Subcutaneous adipose tissue (tissue), 4 donors: Measurements from ENCODE around the gene SELE. TPM values are rescaled to one million over a fixed set of nuclear protein-coding genes. Genes with fewer than 3 reads are reported as not detected.

Experiments used
- total RNA-seq, 4 donors: library from RNA; depleted of rRNA; stranded (reverse); fragments of >200 nt; gene quantifications; one replicate each; pipeline ENCODE4 v1.1.0, GENCODE V29; 2016
- TF ChIP-seq, protein P1 (sequence below): fragments of 450-650 bp; IDR thresholded peaks from one replicate; pipeline ENCODE4 v1.5.1; 2016; ENCODE audit warnings: low read depth, mild to moderate bottlenecking, control low read depth, antibody characterized with exemption, moderate library complexity

SELE gene
- total RNA-seq, 4 donors from 2014 or later: 0.19 to 1.8 (median 0.33) TPM; not detected in 1

DNA sequence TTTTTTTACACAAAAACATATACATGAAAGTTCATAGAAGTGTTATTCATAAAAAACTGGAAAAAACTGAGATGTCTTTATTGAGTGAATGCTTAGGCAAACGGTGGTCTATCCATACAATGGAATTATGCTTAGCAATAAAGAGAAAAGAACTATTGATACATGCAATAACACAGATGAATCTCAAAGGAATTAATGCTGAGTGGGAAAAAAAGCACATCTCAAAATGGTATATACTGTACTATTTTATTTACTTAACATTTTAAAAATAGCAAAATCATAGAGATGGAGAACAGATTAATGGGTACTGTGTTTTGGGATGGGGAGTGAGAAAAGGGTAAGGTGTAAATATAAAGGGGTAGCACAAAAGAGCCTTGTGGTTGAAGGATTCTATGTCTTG, 31.0 kb upstream of the SELE start:
- TF ChIP-seq, protein P1, sequence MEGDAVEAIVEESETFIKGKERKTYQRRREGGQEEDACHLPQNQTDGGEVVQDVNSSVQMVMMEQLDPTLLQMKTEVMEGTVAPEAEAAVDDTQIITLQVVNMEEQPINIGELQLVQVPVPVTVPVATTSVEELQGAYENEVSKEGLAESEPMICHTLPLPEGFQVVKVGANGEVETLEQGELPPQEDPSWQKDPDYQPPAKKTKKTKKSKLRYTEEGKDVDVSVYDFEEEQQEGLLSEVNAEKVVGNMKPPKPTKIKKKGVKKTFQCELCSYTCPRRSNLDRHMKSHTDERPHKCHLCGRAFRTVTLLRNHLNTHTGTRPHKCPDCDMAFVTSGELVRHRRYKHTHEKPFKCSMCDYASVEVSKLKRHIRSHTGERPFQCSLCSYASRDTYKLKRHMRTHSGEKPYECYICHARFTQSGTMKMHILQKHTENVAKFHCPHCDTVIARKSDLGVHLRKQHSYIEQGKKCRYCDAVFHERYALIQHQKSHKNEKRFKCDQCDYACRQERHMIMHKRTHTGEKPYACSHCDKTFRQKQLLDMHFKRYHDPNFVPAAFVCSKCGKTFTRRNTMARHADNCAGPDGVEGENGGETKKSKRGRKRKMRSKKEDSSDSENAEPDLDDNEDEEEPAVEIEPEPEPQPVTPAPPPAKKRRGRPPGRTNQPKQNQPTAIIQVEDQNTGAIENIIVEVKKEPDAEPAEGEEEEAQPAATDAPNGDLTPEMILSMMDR: no peak

DNA sequence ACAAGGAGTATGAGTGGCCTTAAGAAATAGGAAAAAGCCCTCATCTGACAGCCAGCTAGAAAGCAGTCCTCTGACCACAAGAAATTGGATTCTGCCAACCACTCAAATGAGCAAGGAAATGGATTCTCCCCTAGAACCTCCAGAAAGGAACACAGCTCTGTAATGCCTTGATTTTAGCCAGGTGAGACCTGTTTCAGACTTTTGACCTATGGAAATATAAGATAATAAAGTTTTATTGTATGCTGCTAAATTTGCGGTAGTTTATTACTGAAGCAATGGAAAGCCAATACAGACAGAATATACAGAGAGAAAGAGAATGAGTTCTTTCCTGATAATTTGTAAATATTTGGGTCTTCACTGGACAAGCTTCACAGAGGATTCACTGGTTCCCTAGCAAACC, 28.8 kb upstream of the SELE start:
- TF ChIP-seq, protein P1: no peak

DNA sequence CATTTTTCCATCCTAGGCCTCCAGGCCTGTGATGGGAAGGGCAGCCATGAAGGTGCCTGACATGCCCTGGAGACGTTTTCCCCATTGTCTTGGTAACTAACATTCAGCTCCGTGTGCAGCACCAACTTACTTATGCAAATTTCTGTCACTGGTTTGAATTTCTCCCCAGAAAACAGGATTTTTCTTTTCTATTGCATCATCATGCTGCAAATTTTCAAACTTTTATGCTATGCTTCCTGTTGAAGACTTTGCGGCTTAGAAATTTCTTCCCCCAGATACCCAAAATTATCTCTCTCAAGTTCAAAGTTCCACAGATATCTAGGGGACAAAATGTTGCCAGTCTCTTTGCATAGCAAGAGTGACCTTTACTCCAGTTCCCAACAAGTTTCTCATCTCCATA, 25.2 kb upstream of the SELE start:
- TF ChIP-seq, protein P1: no peak

DNA sequence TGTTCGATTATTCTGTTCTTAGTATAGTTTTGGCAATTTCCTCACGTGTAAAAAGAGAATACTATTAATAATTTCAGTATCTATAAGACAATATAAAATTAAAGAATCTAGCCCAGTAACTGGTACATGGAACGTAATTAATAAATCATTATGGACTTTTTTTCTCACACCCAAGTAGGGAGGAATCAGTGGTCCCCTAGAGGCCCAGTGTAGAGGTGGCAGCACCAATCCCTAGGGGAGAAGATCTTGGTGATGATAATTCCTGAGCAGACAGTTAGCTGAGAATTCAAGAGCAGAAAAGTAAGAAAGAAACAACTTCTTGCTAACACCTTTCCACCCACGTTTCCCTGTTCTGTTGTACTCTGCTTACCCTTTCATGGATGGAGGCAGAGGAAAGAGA, 19.7 kb upstream of the SELE start:
- TF ChIP-seq, protein P1: no peak

DNA sequence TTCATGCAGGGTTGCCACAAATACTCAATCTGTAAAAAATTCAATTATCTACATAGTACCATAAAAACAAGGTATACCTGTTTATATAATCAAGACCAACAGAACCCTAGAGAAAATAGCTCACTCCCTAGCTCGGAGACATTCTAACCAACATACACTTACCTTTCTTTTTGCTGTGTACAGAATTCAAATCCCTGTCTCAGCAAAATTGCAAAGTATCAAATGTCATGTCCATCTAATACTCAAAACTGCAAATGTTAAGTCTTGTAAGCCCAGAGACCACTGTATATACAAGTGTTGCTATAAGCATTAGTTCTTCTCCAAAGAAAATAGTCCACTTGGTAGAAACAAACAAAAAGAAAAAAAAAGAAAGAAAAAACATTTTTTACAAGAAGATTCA, 16.2 kb upstream of the SELE start:
- TF ChIP-seq, protein P1: no peak

DNA sequence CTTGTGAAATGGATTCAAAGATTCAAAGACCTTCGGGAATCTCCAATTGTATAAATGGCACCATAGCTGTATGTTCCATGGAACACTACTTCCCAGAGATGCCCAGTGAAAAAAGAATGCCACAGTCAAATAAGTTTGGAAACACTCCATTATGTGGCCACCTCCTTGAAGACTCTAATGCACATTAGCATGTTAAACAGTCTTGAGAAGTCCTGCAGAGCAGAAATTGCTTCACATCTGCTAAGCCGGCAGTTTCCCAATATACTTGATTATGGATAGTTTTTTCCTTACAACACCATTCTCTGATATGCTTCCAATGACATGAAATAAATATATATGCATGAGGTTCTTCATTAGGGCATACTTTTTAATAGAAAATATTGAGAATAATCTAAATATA, 12.7 kb upstream of the SELE start:
- TF ChIP-seq, protein P1: no peak

DNA sequence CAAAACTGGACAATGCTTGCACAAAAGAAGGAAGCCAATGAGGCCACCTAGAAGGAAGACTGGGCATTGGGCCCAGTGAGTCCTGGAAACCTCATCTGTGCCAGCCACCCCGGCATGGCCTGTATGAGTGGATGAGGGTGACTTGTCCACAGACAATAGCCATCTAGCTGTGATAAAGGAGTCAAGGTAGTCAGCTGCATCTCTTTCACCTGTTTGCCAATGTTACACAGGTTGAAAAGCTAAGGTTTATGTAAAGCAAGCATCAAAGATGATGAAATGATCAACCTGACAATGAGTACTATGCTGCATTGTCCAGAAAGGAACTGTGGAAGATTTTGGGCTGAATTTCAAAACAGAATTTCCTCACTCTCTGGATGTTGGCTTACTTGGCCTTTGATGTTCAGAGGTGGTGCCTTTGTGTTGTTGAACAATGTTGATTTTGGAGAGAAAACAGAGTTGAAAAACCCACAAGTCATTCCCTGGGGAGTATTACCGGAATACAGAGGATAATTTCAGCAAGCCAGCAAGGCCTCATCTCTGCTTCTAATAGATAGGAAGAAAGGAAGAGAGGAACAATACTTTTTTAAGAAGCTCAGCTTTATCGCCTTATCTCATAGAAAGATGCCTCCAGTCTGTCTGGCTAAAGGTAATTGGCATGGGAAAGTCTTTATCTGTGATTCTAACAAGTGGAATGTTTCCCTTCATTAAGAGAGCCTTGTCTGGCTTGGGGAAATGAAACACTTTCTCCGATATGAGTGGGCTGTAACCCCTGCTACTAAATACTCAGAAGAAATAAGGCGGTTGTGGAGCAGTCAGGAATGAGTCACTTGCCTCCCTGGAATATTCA, 11.4 kb upstream of the SELE start:
- TF ChIP-seq, protein P1: no peak
